IMR-90 (cell line): ENCODE data around the gene MICU1. TPM values are rescaled to one million over a fixed set of nuclear protein-coding genes. Genes with fewer than 3 reads are reported as not detected.
A peak's percentile ranks its signal among the peaks of the same experiment; 100 is the strongest.

Experiments used
- ATAC-seq: fragments of 200-7000 bp; cut with Tn5 transposase; 2 replicates; pipeline ENCODE4 v1.9.1; 2020; ENCODE audit warnings: low read depth, mild to moderate bottlenecking, moderate library complexity
- BruUV-seq: library from RNA; stranded (reverse); fragments of 400-500 nt; replicated peaks from 2 replicates; lab custom pipeline; 2021; lab: Mats Ljungman, UMichigan
- CTCF ChIA-PET: fragments of 300-600 bp; formaldehyde crosslinking; extraction: SDS; loops from one replicate; lab custom pipeline; 2021; ENCODE audit warnings: antibody characterized with exemption; lab: Yijun Ruan, JAX
- POLR2A ChIA-PET: fragments of 300-600 bp; sonication (Branson Sonifier 250); formaldehyde crosslinking; loops from one replicate; lab custom pipeline; 2022; ENCODE audit warnings: antibody characterized with exemption; ENCODE audit not compliant: unreplicated experiment; lab: Charles Lee
- DNase-seq: peaks from one replicate; pipeline ENCODE4 v3.0.0; 2013
- H2AFZ ChIP-seq: replicated peaks from 2 replicates; pipeline ENCODE3; 2013; ENCODE audit warnings: low read length, mild to moderate bottlenecking; ENCODE audit not compliant: poor library complexity
- H2AK5ac ChIP-seq: 2 replicates; pipeline ENCODE4 v1.6.1; 2013; ENCODE audit warnings: low read depth, low read length, inconsistent platforms
- H2AK9ac ChIP-seq: replicated peaks from 2 replicates; pipeline ENCODE3; 2013; ENCODE audit warnings: mild to moderate bottlenecking, low read depth, low read length, moderate library complexity; ENCODE audit not compliant: poor library complexity
- H2BK120ac ChIP-seq: 2 replicates; pipeline ENCODE4 v1.6.1; 2013; ENCODE audit warnings: low read depth, low read length, inconsistent platforms
- H2BK15ac ChIP-seq: 3 replicates; pipeline ENCODE4 v1.6.1; 2013; ENCODE audit warnings: low read depth, low read length, inconsistent platforms
- H2BK20ac ChIP-seq: 2 replicates; pipeline ENCODE4 v1.6.1; 2013; ENCODE audit warnings: low read depth, mild to moderate bottlenecking, inconsistent platforms, low read length, moderate library complexity
- H2BK5ac ChIP-seq: 2 replicates; pipeline ENCODE4 v1.6.1; 2013; ENCODE audit warnings: mild to moderate bottlenecking, low read depth, low read length, inconsistent platforms; ENCODE audit not compliant: poor library complexity, severe bottlenecking
- H3K14ac ChIP-seq: replicated peaks from 2 replicates; pipeline ENCODE4 v1.6.1; 2013; ENCODE audit warnings: low read depth, low read length, inconsistent platforms
- H3K18ac ChIP-seq: 2 replicates; pipeline ENCODE4 v1.6.1; 2013; ENCODE audit warnings: low read depth, low read length, control low read depth
- H3K23ac ChIP-seq: 2 replicates; pipeline ENCODE4 v1.6.1; 2013; ENCODE audit warnings: low read depth, low read length, inconsistent platforms
- H3K27ac ChIP-seq: 2 replicates; pipeline ENCODE4 v1.5.1; 2013; ENCODE audit warnings: mild to moderate bottlenecking, control low read depth, low read length; ENCODE audit not compliant: insufficient read depth
- H3K27me3 ChIP-seq: 2 replicates; pipeline ENCODE4 v1.6.1; 2013; ENCODE audit warnings: low read length; ENCODE audit not compliant: control insufficient read depth, insufficient read depth
- H3K36me3 ChIP-seq: 2 replicates; pipeline ENCODE4 v1.6.1; 2013; ENCODE audit warnings: low read length, mixed read lengths; ENCODE audit not compliant: control insufficient read depth, insufficient read depth
- H3K4ac ChIP-seq: 2 replicates; pipeline ENCODE4 v1.6.1; 2013; ENCODE audit warnings: low read depth, low read length, inconsistent platforms
- H3K4me1 ChIP-seq: 2 replicates; pipeline ENCODE4 v1.6.1; 2013; ENCODE audit warnings: low read length, mixed read lengths; ENCODE audit not compliant: control insufficient read depth, insufficient read depth
- H3K4me2 ChIP-seq: 2 replicates; pipeline ENCODE4 v1.6.1; 2013; ENCODE audit warnings: low read depth, mild to moderate bottlenecking, control low read depth, low read length, moderate library complexity
- H3K4me3 ChIP-seq: 2 replicates; pipeline ENCODE4 v1.5.1; 2013; ENCODE audit warnings: low read depth, mild to moderate bottlenecking, control low read depth, low read length, moderate library complexity; ENCODE audit not compliant: insufficient read depth
- H3K56ac ChIP-seq: 2 replicates; pipeline ENCODE4 v1.6.1; 2013; ENCODE audit warnings: low read length, inconsistent platforms; ENCODE audit not compliant: insufficient read depth; ENCODE audit errors: extremely low read depth
- H3K79me1 ChIP-seq, 2 experiments: 2 replicates each; pipeline ENCODE4 v1.6.1; 2013; ENCODE audit warnings: low read length in 2 of 2, inconsistent platforms in 1 of 2, low read depth in 1 of 2
- H3K9ac ChIP-seq: 2 replicates; pipeline ENCODE4 v1.6.1; 2013; ENCODE audit warnings: low read depth, low read length, control low read depth
- H3K9me1 ChIP-seq: 2 replicates; pipeline ENCODE4 v1.6.1; 2013; ENCODE audit warnings: low read length, inconsistent platforms; ENCODE audit not compliant: insufficient read depth
- H3K9me3 ChIP-seq: 2 replicates; pipeline ENCODE4 v1.6.1; 2013; ENCODE audit warnings: low read length; ENCODE audit not compliant: control insufficient read depth, insufficient read depth
- H4K20me1 ChIP-seq: 2 replicates; pipeline ENCODE4 v1.6.1; 2013; ENCODE audit warnings: low read length, inconsistent platforms; ENCODE audit not compliant: insufficient read depth
- H4K5ac ChIP-seq: 2 replicates; pipeline ENCODE4 v1.6.1; 2013; ENCODE audit warnings: mild to moderate bottlenecking, low read depth, low read length, control low read depth
- H4K8ac ChIP-seq, 2 experiments: 2 replicates each; pipeline ENCODE4 v1.6.1; 2013; ENCODE audit warnings: low read depth in 2 of 2, low read length in 2 of 2, control low read depth in 1 of 2, inconsistent platforms in 1 of 2
- H4K91ac ChIP-seq: 2 replicates; pipeline ENCODE4 v1.6.1; 2013; ENCODE audit warnings: low read depth, low read length, inconsistent platforms; ENCODE audit not compliant: insufficient read depth
- BHLHE40 ChIP-seq: fragments of 150-350 bp; IDR thresholded peaks from 2 replicates; pipeline ENCODE4 v1.6.1; 2016; ENCODE audit warnings: mild to moderate bottlenecking, low read depth, low read length
- CHD1 ChIP-seq: IDR thresholded peaks from 2 replicates; pipeline ENCODE4 v1.6.1; 2012; ENCODE audit warnings: low read depth, low read length, improper control_type of control experiment
- FOS ChIP-seq: fragments of 150-350 bp; IDR thresholded peaks from 2 replicates; pipeline ENCODE4 v1.6.1; 2016; ENCODE audit warnings: low read depth, low read length
- MAFK ChIP-seq: IDR thresholded peaks from 2 replicates; pipeline ENCODE4 v1.6.1; 2012; ENCODE audit warnings: low read depth, low read length, improper control_type of control experiment
- MAZ ChIP-seq: IDR thresholded peaks from 2 replicates; pipeline ENCODE4 v1.6.1; 2012; ENCODE audit warnings: low read depth, mild to moderate bottlenecking, low read length, improper control_type of control experiment, moderate library complexity, borderline replicate concordance
- MXI1 ChIP-seq: IDR thresholded peaks from 2 replicates; pipeline ENCODE4 v1.6.1; 2012; ENCODE audit warnings: low read depth, mild to moderate bottlenecking, low read length, moderate library complexity, borderline replicate concordance
- NFE2L2 ChIP-seq: fragments of 150-350 bp; IDR thresholded peaks from 2 replicates; pipeline ENCODE4 v1.6.1; 2016; ENCODE audit warnings: low read depth, mild to moderate bottlenecking, low read length
- POLR2A ChIP-seq: IDR thresholded peaks from 2 replicates; pipeline ENCODE4 v1.6.1; 2012; ENCODE audit warnings: mild to moderate bottlenecking, low read depth, low read length
- RAD21 ChIP-seq: IDR thresholded peaks from 2 replicates; pipeline ENCODE4 v1.6.1; 2012; ENCODE audit warnings: low read length, improper control_type of control experiment
- RCOR1 ChIP-seq: IDR thresholded peaks from 2 replicates; pipeline ENCODE4 v1.6.1; 2012; ENCODE audit warnings: mild to moderate bottlenecking, low read length, improper control_type of control experiment; ENCODE audit not compliant: insufficient replicate concordance
- RFX5 ChIP-seq: IDR thresholded peaks from 2 replicates; pipeline ENCODE4 v1.8.0; 2012; ENCODE audit warnings: low read depth, mild to moderate bottlenecking, low read length, moderate library complexity
- SMC3 ChIP-seq: fragments of 150-350 bp; IDR thresholded peaks from 2 replicates; pipeline ENCODE4 v1.6.1; 2016; ENCODE audit warnings: low read depth, mild to moderate bottlenecking, antibody characterized with exemption, low read length, moderate library complexity
- WGBS, 2 experiments: methylation state at CpG; one replicate each; pipeline versions ENCODE4 v1.1.5 to v1.1.7; 2013; ENCODE audit warnings: missing lambda C conversion rate in 2 of 2; ENCODE audit not compliant: insufficient read length in 1 of 2; ENCODE audit errors: extremely low coverage in 2 of 2; 5-methylcytosine and 5-hydroxymethylcytosine counted together
- dilution Hi-C: fragments of 300-500 bp; cut with HindIII; formaldehyde crosslinking; loops from one replicate; pipeline ENCODE4 v1.14.3; 2018; ENCODE audit warnings: low sequenced_read_pairs; ENCODE audit not compliant: unreplicated experiment
- in situ Hi-C: fragments of 300-500 bp; cut with MboI; formaldehyde crosslinking; loops from 3 replicates; pipeline ENCODE4 v1.14.3; 2019; ENCODE audit warnings: low sequenced_read_pairs, inconsistent platforms, mixed read lengths
- intact Hi-C: fragments of 100-400 bp; cut with micrococcal nuclease; formaldehyde crosslinking; loops from 2 replicates; pipeline ENCODE4 v1.10.0; 2022
- polyA plus RNA-seq, 3 experiments: library from polyadenylated mRNA; depleted of rRNA; stranded (reverse); fragments of >200 nt; gene quantifications; 2 replicates each; pipeline ENCODE4 v1.2.3, GENCODE V29; 2012; ENCODE audit warnings: low replicate concordance in 1 of 3
- total RNA-seq: library from RNA; depleted of rRNA; stranded (reverse); fragments of >200 nt; gene quantifications from 2 replicates; pipeline ENCODE4 v1.2.3, GENCODE V29; 2012
- TF ChIP-seq, protein P1 (sequence below): fragments of 150-350 bp; IDR thresholded peaks from 2 replicates; pipeline ENCODE4 v1.6.1; 2016; ENCODE audit warnings: low read depth, mild to moderate bottlenecking, low read length, moderate library complexity, borderline replicate concordance
- TF ChIP-seq, protein P2 (sequence below): conservative IDR thresholded peaks from 2 replicates; pipeline ENCODE4 v1.5.1; 2012; ENCODE audit warnings: mild to moderate bottlenecking, low read depth, low read length, improper control_type of control experiment
- TF ChIP-seq, protein P3 (sequence below): fragments of 150-350 bp; IDR thresholded peaks from 2 replicates; pipeline ENCODE4 v1.6.1; 2017; ENCODE audit warnings: mild to moderate bottlenecking, antibody characterized with exemption, low read length, low read depth

Gene MICU1
- total and polyA plus RNA-seq, 2 of the 4 experiments (the other 2 are of a cell fraction), result 43.6 to 44.7 TPM

DNA sequence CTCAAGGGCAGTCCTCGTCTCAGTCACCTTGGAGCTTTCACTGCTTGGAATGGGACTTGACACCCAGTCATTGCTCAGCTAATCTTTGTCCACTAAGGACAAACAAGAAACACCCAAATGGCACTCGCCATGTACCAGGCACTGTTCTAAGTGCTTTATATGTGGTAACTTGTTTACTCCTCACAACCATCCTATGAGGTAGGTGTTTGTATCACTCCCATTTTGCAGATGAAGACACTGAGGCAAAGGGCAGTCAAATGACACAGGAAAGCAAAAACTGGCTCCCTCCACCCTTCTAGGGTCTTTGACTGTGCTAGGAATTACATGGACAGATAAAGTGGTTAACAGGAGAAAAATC, 295.8 kb downstream of the MICU1 start:
- no peak overlapping the region for H2AK9ac ChIP-seq
- H3K9ac ChIP-seq, result no peak overlapping the region
- H3K18ac ChIP-seq, result no peak overlapping the region
- no peak overlapping the region for H3K14ac ChIP-seq
- H2AK5ac ChIP-seq, result 0 out of 2 replicates have a peak overlapping the region, but pooled peaks have one; percentile 69
- in situ Hi-C loops (loop anchor here (10.0 kb wide), 3 partner anchors 85 to 275 kb away; no protein-coding TSS in a partner anchor), intact Hi-C loops (loop anchor here (5.0 kb wide), 1 partner anchor 373 kb away; no protein-coding TSS in a partner anchor), dilution Hi-C loops (no loop called here)
- H3K23ac ChIP-seq, result no peak overlapping the region
- no peak overlapping the region for H3K27ac ChIP-seq
- H3K4me3 ChIP-seq, result no peak overlapping the region
- no peak overlapping the region; the same call in 2 of the 3 replicates for H2BK15ac ChIP-seq
- ATAC-seq, result no peak
- TF ChIP-seq FOS, result no peak
- no peak for TF ChIP-seq MAZ
- no peak for TF ChIP-seq RFX5
- TF ChIP-seq POLR2A, result no peak
- TF ChIP-seq RAD21, result no peak
- no peak for TF ChIP-seq BHLHE40
- TF ChIP-seq SMC3, result no peak
- TF ChIP-seq, protein P1, sequence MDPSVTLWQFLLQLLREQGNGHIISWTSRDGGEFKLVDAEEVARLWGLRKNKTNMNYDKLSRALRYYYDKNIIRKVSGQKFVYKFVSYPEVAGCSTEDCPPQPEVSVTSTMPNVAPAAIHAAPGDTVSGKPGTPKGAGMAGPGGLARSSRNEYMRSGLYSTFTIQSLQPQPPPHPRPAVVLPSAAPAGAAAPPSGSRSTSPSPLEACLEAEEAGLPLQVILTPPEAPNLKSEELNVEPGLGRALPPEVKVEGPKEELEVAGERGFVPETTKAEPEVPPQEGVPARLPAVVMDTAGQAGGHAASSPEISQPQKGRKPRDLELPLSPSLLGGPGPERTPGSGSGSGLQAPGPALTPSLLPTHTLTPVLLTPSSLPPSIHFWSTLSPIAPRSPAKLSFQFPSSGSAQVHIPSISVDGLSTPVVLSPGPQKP, result no peak
- no peak for TF ChIP-seq NFE2L2
- TF ChIP-seq, protein P2, sequence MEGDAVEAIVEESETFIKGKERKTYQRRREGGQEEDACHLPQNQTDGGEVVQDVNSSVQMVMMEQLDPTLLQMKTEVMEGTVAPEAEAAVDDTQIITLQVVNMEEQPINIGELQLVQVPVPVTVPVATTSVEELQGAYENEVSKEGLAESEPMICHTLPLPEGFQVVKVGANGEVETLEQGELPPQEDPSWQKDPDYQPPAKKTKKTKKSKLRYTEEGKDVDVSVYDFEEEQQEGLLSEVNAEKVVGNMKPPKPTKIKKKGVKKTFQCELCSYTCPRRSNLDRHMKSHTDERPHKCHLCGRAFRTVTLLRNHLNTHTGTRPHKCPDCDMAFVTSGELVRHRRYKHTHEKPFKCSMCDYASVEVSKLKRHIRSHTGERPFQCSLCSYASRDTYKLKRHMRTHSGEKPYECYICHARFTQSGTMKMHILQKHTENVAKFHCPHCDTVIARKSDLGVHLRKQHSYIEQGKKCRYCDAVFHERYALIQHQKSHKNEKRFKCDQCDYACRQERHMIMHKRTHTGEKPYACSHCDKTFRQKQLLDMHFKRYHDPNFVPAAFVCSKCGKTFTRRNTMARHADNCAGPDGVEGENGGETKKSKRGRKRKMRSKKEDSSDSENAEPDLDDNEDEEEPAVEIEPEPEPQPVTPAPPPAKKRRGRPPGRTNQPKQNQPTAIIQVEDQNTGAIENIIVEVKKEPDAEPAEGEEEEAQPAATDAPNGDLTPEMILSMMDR, result no peak
- TF ChIP-seq MAFK, result no peak
- TF ChIP-seq, protein P3, sequence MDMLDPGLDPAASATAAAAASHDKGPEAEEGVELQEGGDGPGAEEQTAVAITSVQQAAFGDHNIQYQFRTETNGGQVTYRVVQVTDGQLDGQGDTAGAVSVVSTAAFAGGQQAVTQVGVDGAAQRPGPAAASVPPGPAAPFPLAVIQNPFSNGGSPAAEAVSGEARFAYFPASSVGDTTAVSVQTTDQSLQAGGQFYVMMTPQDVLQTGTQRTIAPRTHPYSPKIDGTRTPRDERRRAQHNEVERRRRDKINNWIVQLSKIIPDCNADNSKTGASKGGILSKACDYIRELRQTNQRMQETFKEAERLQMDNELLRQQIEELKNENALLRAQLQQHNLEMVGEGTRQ, result no peak
- TF ChIP-seq RCOR1, result no peak
- TF ChIP-seq CHD1, result no peak
- no peak for TF ChIP-seq MXI1
- no peak overlapping the region for H2AFZ ChIP-seq
- H2BK20ac ChIP-seq, result no peak overlapping the region
- no peaks in the 10 kb centered on the region for H3K27me3 ChIP-seq
- no peaks in the 10 kb centered on the region for H3K9me3 ChIP-seq
- H3K36me3 ChIP-seq, result peaks cover 10% of the 10 kb centered on the region
- ChIA-PET POLR2A (interaction anchor here (0.6 kb wide), 1 partner anchor 281 kb away, joined by 3 read pairs; no protein-coding TSS in a partner anchor), CTCF (interaction anchor here (1.2 kb wide), 1 partner anchor 434 kb away, joined by 3 read pairs; no protein-coding TSS in a partner anchor)
- no TSS peak for BruUV-seq
- 86% methylated on average over 1 of the region's 2 CpGs; no CpG with 5 or more reads in 1 of the 2 experiments for WGBS, 2 experiments
- no peaks in the 10 kb centered on the region for H3K79me1 ChIP-seq
- H2BK120ac ChIP-seq, result no peak overlapping the region
- H4K20me1 ChIP-seq, result no peaks in the 10 kb centered on the region
- H4K5ac ChIP-seq, result no peak overlapping the region
- no peak overlapping the region for H3K56ac ChIP-seq
- peaks cover 24% of the 10 kb centered on the region for H3K4me1 ChIP-seq
- no peak overlapping the region for H4K8ac ChIP-seq
- DNase-seq, result no peak
- peaks cover 6% of the 10 kb centered on the region; the same call in 1 of the 2 replicates for H3K9me1 ChIP-seq
- no peak overlapping the region for H4K91ac ChIP-seq
- no peak overlapping the region for H3K4ac ChIP-seq
- no peak overlapping the region for H3K4me2 ChIP-seq
- no peak overlapping the region for H2BK5ac ChIP-seq
